IMR-90 (cell line): ENCODE data around the gene SLC25A33. TPM values are rescaled to one million over a fixed set of nuclear protein-coding genes. Genes with fewer than 3 reads are reported as not detected.

ENCODE experiments used
- ATAC-seq: fragments of 200-7000 bp; cut with Tn5 transposase; 2 replicates; pipeline ENCODE4 v1.9.1; 2020; ENCODE audit warnings: low read depth, mild to moderate bottlenecking, moderate library complexity
- BruUV-seq: library from RNA; stranded (reverse); fragments of 400-500 nt; replicated peaks from 2 replicates; lab custom pipeline; 2021; lab: Mats Ljungman, UMichigan
- CTCF ChIA-PET: fragments of 300-600 bp; formaldehyde crosslinking; extraction: SDS; loops from one replicate; lab custom pipeline; 2021; ENCODE audit warnings: antibody characterized with exemption; lab: Yijun Ruan, JAX
- POLR2A ChIA-PET: fragments of 300-600 bp; sonication (Branson Sonifier 250); formaldehyde crosslinking; loops from one replicate; lab custom pipeline; 2022; ENCODE audit warnings: antibody characterized with exemption; ENCODE audit not compliant: unreplicated experiment; lab: Charles Lee
- DNase-seq: peaks from one replicate; pipeline ENCODE4 v3.0.0; 2013
- H2AFZ ChIP-seq: replicated peaks from 2 replicates; pipeline ENCODE3; 2013; ENCODE audit warnings: low read length, mild to moderate bottlenecking; ENCODE audit not compliant: poor library complexity
- H2AK5ac ChIP-seq: 2 replicates; pipeline ENCODE4 v1.6.1; 2013; ENCODE audit warnings: low read depth, low read length, inconsistent platforms
- H2AK9ac ChIP-seq: replicated peaks from 2 replicates; pipeline ENCODE3; 2013; ENCODE audit warnings: mild to moderate bottlenecking, low read depth, low read length, moderate library complexity; ENCODE audit not compliant: poor library complexity
- H2BK120ac ChIP-seq: 2 replicates; pipeline ENCODE4 v1.6.1; 2013; ENCODE audit warnings: low read depth, low read length, inconsistent platforms
- H2BK15ac ChIP-seq: 3 replicates; pipeline ENCODE4 v1.6.1; 2013; ENCODE audit warnings: low read depth, low read length, inconsistent platforms
- H2BK20ac ChIP-seq: 2 replicates; pipeline ENCODE4 v1.6.1; 2013; ENCODE audit warnings: low read depth, mild to moderate bottlenecking, inconsistent platforms, low read length, moderate library complexity
- H2BK5ac ChIP-seq: 2 replicates; pipeline ENCODE4 v1.6.1; 2013; ENCODE audit warnings: mild to moderate bottlenecking, low read depth, low read length, inconsistent platforms; ENCODE audit not compliant: poor library complexity, severe bottlenecking
- H3K14ac ChIP-seq: replicated peaks from 2 replicates; pipeline ENCODE4 v1.6.1; 2013; ENCODE audit warnings: low read depth, low read length, inconsistent platforms
- H3K18ac ChIP-seq: 2 replicates; pipeline ENCODE4 v1.6.1; 2013; ENCODE audit warnings: low read depth, low read length, control low read depth
- H3K23ac ChIP-seq: 2 replicates; pipeline ENCODE4 v1.6.1; 2013; ENCODE audit warnings: low read depth, low read length, inconsistent platforms
- H3K27ac ChIP-seq: 2 replicates; pipeline ENCODE4 v1.5.1; 2013; ENCODE audit warnings: mild to moderate bottlenecking, control low read depth, low read length; ENCODE audit not compliant: insufficient read depth
- H3K27me3 ChIP-seq: 2 replicates; pipeline ENCODE4 v1.6.1; 2013; ENCODE audit warnings: low read length; ENCODE audit not compliant: control insufficient read depth, insufficient read depth
- H3K36me3 ChIP-seq: 2 replicates; pipeline ENCODE4 v1.6.1; 2013; ENCODE audit warnings: low read length, mixed read lengths; ENCODE audit not compliant: control insufficient read depth, insufficient read depth
- H3K4ac ChIP-seq: 2 replicates; pipeline ENCODE4 v1.6.1; 2013; ENCODE audit warnings: low read depth, low read length, inconsistent platforms
- H3K4me1 ChIP-seq: 2 replicates; pipeline ENCODE4 v1.6.1; 2013; ENCODE audit warnings: low read length, mixed read lengths; ENCODE audit not compliant: control insufficient read depth, insufficient read depth
- H3K4me2 ChIP-seq: 2 replicates; pipeline ENCODE4 v1.6.1; 2013; ENCODE audit warnings: low read depth, mild to moderate bottlenecking, control low read depth, low read length, moderate library complexity
- H3K4me3 ChIP-seq: 2 replicates; pipeline ENCODE4 v1.5.1; 2013; ENCODE audit warnings: low read depth, mild to moderate bottlenecking, control low read depth, low read length, moderate library complexity; ENCODE audit not compliant: insufficient read depth
- H3K56ac ChIP-seq: 2 replicates; pipeline ENCODE4 v1.6.1; 2013; ENCODE audit warnings: low read length, inconsistent platforms; ENCODE audit not compliant: insufficient read depth; ENCODE audit errors: extremely low read depth
- H3K79me1 ChIP-seq, 2 experiments: 2 replicates each; pipeline ENCODE4 v1.6.1; 2013; ENCODE audit warnings: low read length in 2 of 2, inconsistent platforms in 1 of 2, low read depth in 1 of 2
- H3K9ac ChIP-seq: 2 replicates; pipeline ENCODE4 v1.6.1; 2013; ENCODE audit warnings: low read depth, low read length, control low read depth
- H3K9me1 ChIP-seq: 2 replicates; pipeline ENCODE4 v1.6.1; 2013; ENCODE audit warnings: low read length, inconsistent platforms; ENCODE audit not compliant: insufficient read depth
- H3K9me3 ChIP-seq: 2 replicates; pipeline ENCODE4 v1.6.1; 2013; ENCODE audit warnings: low read length; ENCODE audit not compliant: control insufficient read depth, insufficient read depth
- H4K20me1 ChIP-seq: 2 replicates; pipeline ENCODE4 v1.6.1; 2013; ENCODE audit warnings: low read length, inconsistent platforms; ENCODE audit not compliant: insufficient read depth
- H4K5ac ChIP-seq: 2 replicates; pipeline ENCODE4 v1.6.1; 2013; ENCODE audit warnings: mild to moderate bottlenecking, low read depth, low read length, control low read depth
- H4K8ac ChIP-seq, 2 experiments: 2 replicates each; pipeline ENCODE4 v1.6.1; 2013; ENCODE audit warnings: low read depth in 2 of 2, low read length in 2 of 2, control low read depth in 1 of 2, inconsistent platforms in 1 of 2
- H4K91ac ChIP-seq: 2 replicates; pipeline ENCODE4 v1.6.1; 2013; ENCODE audit warnings: low read depth, low read length, inconsistent platforms; ENCODE audit not compliant: insufficient read depth
- BHLHE40 ChIP-seq: fragments of 150-350 bp; IDR thresholded peaks from 2 replicates; pipeline ENCODE4 v1.6.1; 2016; ENCODE audit warnings: mild to moderate bottlenecking, low read depth, low read length
- CEBPB ChIP-seq: IDR thresholded peaks from 2 replicates; pipeline ENCODE4 v1.6.1; 2012; ENCODE audit warnings: low read depth, low read length, improper control_type of control experiment
- CHD1 ChIP-seq: IDR thresholded peaks from 2 replicates; pipeline ENCODE4 v1.6.1; 2012; ENCODE audit warnings: low read depth, low read length, improper control_type of control experiment
- ELK1 ChIP-seq: fragments of 150-350 bp; IDR thresholded peaks from 2 replicates; pipeline ENCODE4 v1.6.1; 2016; ENCODE audit warnings: low read depth, mild to moderate bottlenecking, low read length, moderate library complexity, borderline replicate concordance
- FOS ChIP-seq: fragments of 150-350 bp; IDR thresholded peaks from 2 replicates; pipeline ENCODE4 v1.6.1; 2016; ENCODE audit warnings: low read depth, low read length
- MAFK ChIP-seq: IDR thresholded peaks from 2 replicates; pipeline ENCODE4 v1.6.1; 2012; ENCODE audit warnings: low read depth, low read length, improper control_type of control experiment
- MAZ ChIP-seq: IDR thresholded peaks from 2 replicates; pipeline ENCODE4 v1.6.1; 2012; ENCODE audit warnings: low read depth, mild to moderate bottlenecking, low read length, improper control_type of control experiment, moderate library complexity, borderline replicate concordance
- MXI1 ChIP-seq: IDR thresholded peaks from 2 replicates; pipeline ENCODE4 v1.6.1; 2012; ENCODE audit warnings: low read depth, mild to moderate bottlenecking, low read length, moderate library complexity, borderline replicate concordance
- NFE2L2 ChIP-seq: fragments of 150-350 bp; IDR thresholded peaks from 2 replicates; pipeline ENCODE4 v1.6.1; 2016; ENCODE audit warnings: low read depth, mild to moderate bottlenecking, low read length
- POLR2A ChIP-seq: IDR thresholded peaks from 2 replicates; pipeline ENCODE4 v1.6.1; 2012; ENCODE audit warnings: mild to moderate bottlenecking, low read depth, low read length
- RAD21 ChIP-seq: IDR thresholded peaks from 2 replicates; pipeline ENCODE4 v1.6.1; 2012; ENCODE audit warnings: low read length, improper control_type of control experiment
- RCOR1 ChIP-seq: IDR thresholded peaks from 2 replicates; pipeline ENCODE4 v1.6.1; 2012; ENCODE audit warnings: mild to moderate bottlenecking, low read length, improper control_type of control experiment; ENCODE audit not compliant: insufficient replicate concordance
- SMC3 ChIP-seq: fragments of 150-350 bp; IDR thresholded peaks from 2 replicates; pipeline ENCODE4 v1.6.1; 2016; ENCODE audit warnings: low read depth, mild to moderate bottlenecking, antibody characterized with exemption, low read length, moderate library complexity
- USF2 ChIP-seq: fragments of 150-350 bp; IDR thresholded peaks from 2 replicates; pipeline ENCODE4 v1.6.1; 2017; ENCODE audit warnings: mild to moderate bottlenecking, antibody characterized with exemption, low read length, low read depth
- WGBS, 2 experiments: methylation state at CpG; one replicate each; pipeline versions ENCODE4 v1.1.5 to v1.1.7; 2013; ENCODE audit warnings: missing lambda C conversion rate in 2 of 2; ENCODE audit not compliant: insufficient read length in 1 of 2; ENCODE audit errors: extremely low coverage in 2 of 2; 5-methylcytosine and 5-hydroxymethylcytosine counted together
- dilution Hi-C: fragments of 300-500 bp; cut with HindIII; formaldehyde crosslinking; loops from one replicate; pipeline ENCODE4 v1.14.3; 2018; ENCODE audit warnings: low sequenced_read_pairs; ENCODE audit not compliant: unreplicated experiment
- in situ Hi-C: fragments of 300-500 bp; cut with MboI; formaldehyde crosslinking; loops from 3 replicates; pipeline ENCODE4 v1.14.3; 2019; ENCODE audit warnings: low sequenced_read_pairs, inconsistent platforms, mixed read lengths
- intact Hi-C: fragments of 100-400 bp; cut with micrococcal nuclease; formaldehyde crosslinking; loops from 2 replicates; pipeline ENCODE4 v1.10.0; 2022
- polyA plus RNA-seq, 3 experiments: library from polyadenylated mRNA; depleted of rRNA; stranded (reverse); fragments of >200 nt; gene quantifications; 2 replicates each; pipeline ENCODE4 v1.2.3, GENCODE V29; 2012; ENCODE audit warnings: low replicate concordance in 1 of 3
- total RNA-seq: library from RNA; depleted of rRNA; stranded (reverse); fragments of >200 nt; gene quantifications from 2 replicates; pipeline ENCODE4 v1.2.3, GENCODE V29; 2012

Gene SLC25A33
- total and polyA plus RNA-seq, 2 of the 4 experiments (the other 2 are of a cell fraction): 2.5 to 3.0 TPM

GRCh38 chr1:9612871-9613624, 73.8 kb downstream of the SLC25A33 start:
- H3K4ac ChIP-seq: no peak overlapping the region
- no peak overlapping the region for H2BK20ac ChIP-seq
- no peak overlapping the region for H3K56ac ChIP-seq
- no peak overlapping the region for H4K5ac ChIP-seq
- no peak overlapping the region for H2BK15ac ChIP-seq
- H3K27me3 ChIP-seq: no peaks in the 10 kb centered on the region
- in situ Hi-C loops: no loop called here
- H3K9me1 ChIP-seq: no peaks in the 10 kb centered on the region
- no peak overlapping the region for H2BK120ac ChIP-seq
- POLR2A ChIA-PET: no interaction called here
- H2BK5ac ChIP-seq: no peak overlapping the region
- H3K23ac ChIP-seq: no peak overlapping the region
- H3K9ac ChIP-seq: no peak overlapping the region
- no peaks in the 10 kb centered on the region for H3K9me3 ChIP-seq
- H3K27ac ChIP-seq: no peak overlapping the region
- no peaks in the 10 kb centered on the region for H4K20me1 ChIP-seq
- no peak overlapping the region for H2AK5ac ChIP-seq
- no peak for ATAC-seq
- H3K36me3 ChIP-seq: peaks cover 20% of the 10 kb centered on the region
- no peaks in the 10 kb centered on the region for H3K79me1 ChIP-seq
- H3K4me3 ChIP-seq: no peak overlapping the region
- DNase-seq: no peak
- dilution Hi-C loops: no loop called here
- TF ChIP-seq RCOR1: no peak
- no peak for TF ChIP-seq SMC3
- no peak for TF ChIP-seq MXI1
- TF ChIP-seq CHD1: no peak
- no peak for TF ChIP-seq FOS
- no peak for TF ChIP-seq BHLHE40
- no peak for TF ChIP-seq MAFK
- no peak for TF ChIP-seq NFE2L2
- no peak for TF ChIP-seq MAZ
- no peak for TF ChIP-seq CEBPB
- no peak for TF ChIP-seq POLR2A
- TF ChIP-seq ELK1: no peak
- no peak for TF ChIP-seq RAD21
- no peak for TF ChIP-seq USF2
- WGBS, 2 experiments: 93% methylated on average over 16 of the region's 20 CpGs; no CpG with 5 or more reads in 1 of the 2 experiments
- H3K14ac ChIP-seq: no peak overlapping the region
- no peak overlapping the region for H3K18ac ChIP-seq
- H3K4me1 ChIP-seq: no peaks in the 10 kb centered on the region
- no TSS peak for BruUV-seq
- H3K4me2 ChIP-seq: no peak overlapping the region
- peak overlapping the region; percentile 2 for H2AFZ ChIP-seq
- no peak overlapping the region for H2AK9ac ChIP-seq
- CTCF ChIA-PET: interaction anchor here (1.7 kb wide), 1 partner anchor 23 kb away, joined by 5 read pairs; no protein-coding TSS in a partner anchor
- no peak overlapping the region for H4K8ac ChIP-seq
- H4K91ac ChIP-seq: no peak overlapping the region
- intact Hi-C loops: no loop called here
